Stimulated activated CD8-positive, alpha-beta memory T cell treated with anti-CD3 and anti-CD28 coated beads, Interleukin-4, amount 100 ng/mL, for 48 hours (primary cell): Measurements from ENCODE around the gene AGR2.

ENCODE experiments used
- DNase-seq: peaks from one replicate; pipeline ENCODE4 v3.0.0-alpha.2; 2020

AGR2 gene

GRCh38 chr7:16812542-16813231 lies 7.9 kb upstream of the AGR2 start:
- no peak for DNase-seq

GRCh38 chr7:16811551-16811950 lies 6.8 kb upstream of the AGR2 start:
- no peak for DNase-seq

- DNase-seq = no peak
Measured at GRCh38 chr7:16810573-16810972, 5.8 kb upstream of the AGR2 start.

GRCh38 chr7:16810112-16810511 lies 5.3 kb upstream of the AGR2 start:
- DNase-seq = no peak

- no peak for DNase-seq
Measured at GRCh38 chr7:16805441-16805840, 642 bp upstream of the AGR2 start.

- no peak for DNase-seq
Measured at GRCh38 chr7:16803881-16804673, 722 bp downstream of the AGR2 start.

- no peak for DNase-seq
Measured at GRCh38 chr7:16803125-16803524, 1.7 kb downstream of the AGR2 start.

GRCh38 chr7:16801579-16801978 lies 3.2 kb downstream of the AGR2 start:
- DNase-seq = no peak

- no peak for DNase-seq
Measured at GRCh38 chr7:16801111-16801542, 3.7 kb downstream of the AGR2 start.

- no peak for DNase-seq
Measured at GRCh38 chr7:16795624-16796023, 9.2 kb downstream of the AGR2 start.

GRCh38 chr7:16794986-16795385 lies 9.8 kb downstream of the AGR2 start:
- DNase-seq = no peak

- no peak for DNase-seq
Measured at GRCh38 chr7:16791905-16792698, 12.7 kb downstream of the AGR2 start.

- DNase-seq = no peak
Measured at GRCh38 chr7:16791071-16791470, 13.7 kb downstream of the AGR2 start.

- DNase-seq = no peak
Measured at GRCh38 chr7:16787127-16787526, 17.7 kb downstream of the AGR2 start.

GRCh38 chr7:16786257-16786656 lies 18.5 kb downstream of the AGR2 start:
- DNase-seq = no peak

GRCh38 chr7:16785846-16786245 lies 19.0 kb downstream of the AGR2 start:
- no peak for DNase-seq

GRCh38 chr7:16785321-16785720 lies 19.5 kb downstream of the AGR2 start:
- DNase-seq = no peak

- DNase-seq = no peak
Measured at GRCh38 chr7:16780596-16780995, 24.2 kb downstream of the AGR2 start.

- no peak for DNase-seq
Measured at GRCh38 chr7:16779051-16779450, 25.7 kb downstream of the AGR2 start.

- DNase-seq = no peak
Measured at GRCh38 chr7:16778476-16778875, 26.3 kb downstream of the AGR2 start.

GRCh38 chr7:16776053-16776452 lies 28.7 kb downstream of the AGR2 start:
- DNase-seq = no peak

- no peak for DNase-seq
Measured at GRCh38 chr7:16774986-16775385, 29.8 kb downstream of the AGR2 start.

- DNase-seq = no peak
Measured at GRCh38 chr7:16774294-16774693, 30.5 kb downstream of the AGR2 start.

- DNase-seq = no peak
Measured at GRCh38 chr7:16773884-16774283, 30.9 kb downstream of the AGR2 start.
